HUES6 (cell line): ENCODE data around the gene RPP30.

Experiments
- H3K27ac ChIP-seq: 2 replicates; pipeline ENCODE4 v1.7.0; 2013; ENCODE audit warnings: low read depth, mild to moderate bottlenecking, low read length, inconsistent platforms
- H3K27me3 ChIP-seq: 2 replicates; pipeline ENCODE4 v1.6.1; 2013; ENCODE audit warnings: low read length; ENCODE audit not compliant: control insufficient read depth, insufficient read depth
- H3K36me3 ChIP-seq: 2 replicates; pipeline ENCODE4 v1.6.1; 2013; ENCODE audit warnings: low read length; ENCODE audit not compliant: control insufficient read depth, insufficient read depth
- H3K4me1 ChIP-seq: 2 replicates; pipeline ENCODE4 v1.6.1; 2013; ENCODE audit warnings: low read length; ENCODE audit not compliant: control insufficient read depth, insufficient read depth
- H3K4me3 ChIP-seq: 2 replicates; pipeline ENCODE4 v1.5.1; 2013; ENCODE audit warnings: low read depth, low read length
- H3K9ac ChIP-seq: one replicate; pipeline ENCODE4 v1.6.1; 2013; ENCODE audit warnings: mild to moderate bottlenecking, low read length
- H3K9me3 ChIP-seq: 2 replicates; pipeline ENCODE4 v1.6.1; 2013; ENCODE audit warnings: low read depth, low read length; ENCODE audit not compliant: control insufficient read depth, insufficient read depth

The RPP30 gene

DNA sequence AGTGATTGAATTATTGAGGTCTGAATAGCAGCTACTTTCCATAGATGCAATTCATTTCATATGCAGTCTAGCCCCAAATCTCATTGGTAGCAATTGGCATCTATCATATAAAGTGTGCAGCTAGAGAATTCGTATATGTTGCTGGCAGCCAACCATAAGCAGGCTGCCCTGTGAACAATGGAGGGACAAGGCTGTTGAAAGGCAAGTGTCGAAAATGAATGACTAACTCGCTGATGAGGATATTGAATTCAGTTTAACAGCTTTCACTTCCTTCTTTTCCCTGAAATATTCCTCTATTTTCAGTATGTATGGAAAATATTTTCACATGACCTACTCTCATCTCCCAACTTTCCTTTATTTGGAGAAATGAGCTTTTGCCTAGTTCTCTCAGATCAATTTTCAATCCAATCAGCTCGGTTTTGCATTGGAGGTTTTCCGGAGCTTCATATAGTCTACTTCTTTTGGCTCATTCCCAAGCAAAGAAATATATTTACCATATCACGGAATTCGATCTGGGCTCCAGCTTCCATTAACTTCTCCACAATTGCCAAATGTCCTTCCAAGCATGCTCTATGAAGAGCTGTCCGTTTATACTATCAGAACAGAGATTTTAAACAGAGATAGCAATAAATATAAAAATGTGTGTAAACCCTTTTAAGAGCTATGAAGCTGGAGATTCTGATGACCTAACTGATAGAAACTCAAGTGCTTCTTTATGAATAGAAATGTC is 45.6 kb downstream of the RPP30 start:
- Histone ChIP-seq H3K9me3 (no peaks in the 10 kb centered on the region), H3K36me3 (peaks cover 8% of the 10 kb centered on the region; the same call in 1 of the 2 replicates), H3K9ac (no peak overlapping the region), H3K4me3 (peak overlapping the region; percentile 0; the same call in 1 of the 2 replicates), H3K27ac (no peak overlapping the region), H3K4me1 (peaks cover 30% of the 10 kb centered on the region), H3K27me3 (peaks cover 99% of the 10 kb centered on the region)

DNA sequence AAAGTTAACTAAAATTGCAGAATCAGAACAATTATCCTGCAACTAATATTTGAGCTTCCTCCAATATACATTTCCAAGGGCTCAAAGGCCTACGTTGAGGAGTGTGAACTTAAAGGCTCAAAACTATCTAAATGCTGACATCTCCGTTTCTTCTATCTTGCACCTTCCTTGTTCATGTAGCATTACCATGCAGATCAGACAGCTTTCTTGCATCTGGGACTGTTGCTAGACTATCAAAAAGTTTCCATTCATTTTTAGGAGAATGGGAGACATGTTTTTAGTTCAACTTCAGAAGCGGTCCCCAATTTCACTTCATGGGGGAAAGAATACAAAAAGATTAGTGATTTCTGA is 46.2 kb downstream of the RPP30 start:
- no peaks in the 10 kb centered on the region for H3K9me3 ChIP-seq
- H3K4me3 ChIP-seq, result peak overlapping the region; percentile 0; the same call in 1 of the 2 replicates
- H3K36me3 ChIP-seq, result peaks cover 8% of the 10 kb centered on the region; the same call in 1 of the 2 replicates
- H3K27ac ChIP-seq, result no peak overlapping the region
- H3K9ac ChIP-seq, result no peak overlapping the region
- H3K4me1 ChIP-seq, result peaks cover 27% of the 10 kb centered on the region
- H3K27me3 ChIP-seq, result peaks cover 99% of the 10 kb centered on the region

DNA sequence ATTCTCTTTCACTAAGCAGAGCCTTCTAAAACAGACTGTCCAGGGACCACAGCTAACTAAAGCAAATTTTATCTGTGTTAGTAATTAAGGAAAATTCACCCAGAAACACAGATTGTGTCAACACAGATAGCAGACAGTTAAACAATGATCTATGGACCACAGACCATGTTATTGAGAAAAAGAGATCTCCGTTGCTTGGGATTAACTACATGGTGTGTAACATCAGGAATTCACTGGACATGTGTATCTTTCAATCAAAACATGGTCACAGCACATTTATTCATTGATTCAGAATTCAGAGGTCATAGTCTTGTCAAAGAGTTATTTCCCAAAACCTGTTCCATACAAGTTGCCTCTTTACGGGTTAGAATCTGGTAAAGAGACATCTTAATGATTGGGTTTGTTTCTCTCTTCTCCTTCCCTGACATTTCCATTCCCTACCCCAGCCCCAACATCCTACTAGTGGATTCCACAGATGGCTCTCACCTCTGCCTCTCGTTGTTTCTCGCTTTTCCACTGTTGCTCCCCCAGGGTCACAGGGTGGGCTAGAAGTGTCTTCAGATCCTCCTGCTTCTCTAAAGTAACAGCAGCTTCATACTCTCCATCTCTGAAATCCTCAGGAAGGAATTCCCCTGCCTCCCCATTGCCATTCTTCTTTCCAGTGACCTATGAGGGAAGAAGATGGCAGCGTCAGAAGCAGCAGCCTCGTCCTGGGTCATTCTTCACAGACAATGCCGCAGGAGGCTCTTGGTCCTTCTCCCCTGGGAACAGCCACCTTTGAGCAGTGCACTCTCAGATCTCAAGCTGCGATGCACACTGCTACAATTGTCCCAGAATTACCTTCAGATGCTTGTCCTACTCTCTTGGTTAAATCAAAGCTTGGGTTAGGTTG is 48.2 kb downstream of the RPP30 start:
- Histone ChIP-seq H3K27me3 (peaks cover 99% of the 10 kb centered on the region), H3K4me1 (peaks cover 31% of the 10 kb centered on the region), H3K4me3 (peak overlapping the region; percentile 48; the same call in 1 of the 2 replicates), H3K27ac (no peak overlapping the region), H3K9me3 (no peaks in the 10 kb centered on the region), H3K36me3 (peaks cover 8% of the 10 kb centered on the region; the same call in 1 of the 2 replicates), H3K9ac (peak overlapping the region; percentile 74)

DNA sequence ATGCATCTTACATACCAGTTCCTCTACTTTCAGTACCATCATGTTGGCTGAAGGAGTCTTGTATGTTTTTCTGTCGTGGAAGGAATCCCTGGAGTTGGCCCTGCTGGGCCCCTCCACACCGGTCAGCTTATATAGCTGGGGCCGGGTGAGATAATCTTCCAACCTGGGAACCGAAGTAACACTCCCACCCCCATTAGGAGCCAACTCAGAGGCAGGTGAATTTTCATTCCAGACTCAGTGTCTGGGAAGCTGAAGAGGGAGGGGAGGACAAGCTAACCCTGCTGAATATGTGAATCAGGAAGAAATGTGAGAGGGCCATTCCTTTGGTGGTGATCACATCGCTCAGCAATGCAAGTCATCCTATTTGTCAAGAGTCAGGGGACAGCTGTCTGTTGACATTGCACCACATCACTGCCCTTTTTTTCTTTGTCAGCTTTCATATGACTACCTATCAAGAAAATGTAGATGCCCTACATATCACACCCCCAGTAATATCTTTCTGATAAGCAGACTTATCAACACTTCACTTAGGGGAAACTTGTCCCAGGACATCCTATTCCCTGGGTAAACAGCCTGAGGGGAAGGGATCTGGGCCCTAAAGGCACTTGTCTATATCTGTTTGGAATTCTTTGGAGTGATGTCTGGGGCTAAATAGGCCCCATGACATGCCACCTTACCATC is 49.4 kb downstream of the RPP30 start, which contains the start of gene ANKRD1:
ANKRD1 (minus strand) TSS at position 102 of the 681 bp plus-strand sequence; CDS start at position 42, 60 bp downstream.
- H3K4me1 ChIP-seq, result peaks cover 36% of the 10 kb centered on the region
- H3K27me3 ChIP-seq, result peaks cover 98% of the 10 kb centered on the region
- H3K27ac ChIP-seq, result no peak within 1 kb of the TSS; the same call in 1 of the 2 replicates
- no peaks in the 10 kb centered on the region for H3K9me3 ChIP-seq
- H3K4me3 ChIP-seq, result peak within 1 kb of the TSS; percentile 48; the same call in 1 of the 2 replicates
- peak within 1 kb of the TSS; percentile 74 for H3K9ac ChIP-seq
- H3K36me3 ChIP-seq, result no peaks in the 10 kb centered on the region; the same call in 1 of the 2 replicates

DNA sequence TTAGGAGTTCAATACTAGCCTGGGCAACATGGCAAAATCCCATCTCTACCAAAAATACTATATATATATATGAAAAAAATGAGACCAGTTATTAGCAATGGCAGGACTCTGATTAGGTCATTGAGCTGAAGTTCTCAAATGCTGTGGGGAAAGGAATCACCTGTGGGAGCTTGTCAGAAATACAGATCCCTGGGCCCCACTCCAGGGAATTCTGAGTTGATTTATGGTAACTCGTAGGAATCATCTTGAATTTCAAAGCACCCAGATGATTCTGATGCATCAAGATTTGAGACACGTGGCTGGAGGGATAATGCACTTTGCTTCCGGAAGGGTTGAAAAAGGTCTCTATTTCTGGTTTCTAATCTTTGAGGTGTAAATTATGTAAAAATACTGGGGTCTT is 50.1 kb downstream of the RPP30 start:
- Histone ChIP-seq H3K4me3 (no peak overlapping the region), H3K27ac (no peak overlapping the region), H3K27me3 (peaks cover 98% of the 10 kb centered on the region)

DNA sequence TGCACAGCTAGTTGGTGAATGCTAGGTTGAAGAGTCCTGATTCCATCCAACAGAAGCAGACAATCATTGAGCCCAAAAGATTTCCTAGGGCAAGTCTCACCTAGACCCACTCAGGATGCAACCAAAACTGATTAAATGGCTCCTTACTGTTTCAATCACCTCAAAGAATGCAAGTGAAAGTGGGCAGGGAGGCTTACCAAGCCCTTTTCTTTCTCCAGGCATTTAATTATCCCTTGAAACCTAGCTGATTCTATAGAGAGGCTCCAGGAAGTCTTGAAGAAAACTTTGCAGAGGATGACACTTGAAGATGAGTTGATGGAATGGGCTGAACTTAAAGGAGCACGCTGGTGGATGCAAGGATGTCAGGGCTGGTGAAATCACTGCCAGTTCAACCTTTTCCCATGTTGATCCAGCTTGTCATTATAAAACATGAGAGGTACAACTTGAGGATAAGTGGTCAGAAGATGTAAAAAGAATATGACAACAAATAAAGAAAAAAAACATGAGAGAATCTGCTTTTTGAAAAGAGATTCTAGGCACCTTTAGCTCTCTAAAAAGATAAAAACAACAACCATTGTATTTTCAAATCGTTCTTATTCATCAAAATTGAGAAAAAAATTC is 51.4 kb downstream of the RPP30 start:
- H3K9me3 ChIP-seq, result no peaks in the 10 kb centered on the region
- H3K27ac ChIP-seq, result no peak overlapping the region
- H3K27me3 ChIP-seq, result peaks cover 98% of the 10 kb centered on the region
- H3K36me3 ChIP-seq, result no peaks in the 10 kb centered on the region; the same call in 1 of the 2 replicates
- H3K4me3 ChIP-seq, result no peak overlapping the region
- peaks cover 39% of the 10 kb centered on the region for H3K4me1 ChIP-seq
- no peak overlapping the region for H3K9ac ChIP-seq

More for the DNA sequence above, 50.1 kb downstream of the RPP30 start:
- H3K36me3 ChIP-seq, result no peaks in the 10 kb centered on the region; the same call in 1 of the 2 replicates
- no peaks in the 10 kb centered on the region for H3K9me3 ChIP-seq
- no peak overlapping the region for H3K9ac ChIP-seq
- peaks cover 39% of the 10 kb centered on the region for H3K4me1 ChIP-seq

DNA sequence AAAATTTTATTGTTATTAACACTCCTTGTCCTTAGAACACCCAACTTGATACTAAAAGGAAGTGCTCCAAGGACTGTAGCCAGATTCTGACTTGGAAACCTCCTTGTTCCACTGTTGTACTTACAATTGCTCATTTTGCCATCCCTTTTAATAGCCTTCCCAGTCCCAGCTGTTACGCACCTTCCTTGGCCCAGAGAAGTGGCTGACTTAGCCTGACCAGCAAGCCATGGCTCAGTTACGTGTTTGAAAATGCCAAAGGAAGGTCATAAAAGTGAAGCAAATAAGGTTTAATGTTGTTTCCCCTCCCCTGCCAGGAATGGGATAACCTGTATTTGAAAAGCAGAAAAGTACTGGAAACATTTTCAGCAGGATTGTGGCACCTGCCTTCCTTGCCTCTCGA is 52.8 kb downstream of the RPP30 start:
- peaks cover 98% of the 10 kb centered on the region for H3K27me3 ChIP-seq
- no peaks in the 10 kb centered on the region for H3K9me3 ChIP-seq
- no peak overlapping the region for H3K27ac ChIP-seq
- no peak overlapping the region for H3K4me3 ChIP-seq
- no peak overlapping the region for H3K9ac ChIP-seq
- H3K36me3 ChIP-seq, result no peaks in the 10 kb centered on the region; the same call in 1 of the 2 replicates
- peaks cover 47% of the 10 kb centered on the region for H3K4me1 ChIP-seq

DNA sequence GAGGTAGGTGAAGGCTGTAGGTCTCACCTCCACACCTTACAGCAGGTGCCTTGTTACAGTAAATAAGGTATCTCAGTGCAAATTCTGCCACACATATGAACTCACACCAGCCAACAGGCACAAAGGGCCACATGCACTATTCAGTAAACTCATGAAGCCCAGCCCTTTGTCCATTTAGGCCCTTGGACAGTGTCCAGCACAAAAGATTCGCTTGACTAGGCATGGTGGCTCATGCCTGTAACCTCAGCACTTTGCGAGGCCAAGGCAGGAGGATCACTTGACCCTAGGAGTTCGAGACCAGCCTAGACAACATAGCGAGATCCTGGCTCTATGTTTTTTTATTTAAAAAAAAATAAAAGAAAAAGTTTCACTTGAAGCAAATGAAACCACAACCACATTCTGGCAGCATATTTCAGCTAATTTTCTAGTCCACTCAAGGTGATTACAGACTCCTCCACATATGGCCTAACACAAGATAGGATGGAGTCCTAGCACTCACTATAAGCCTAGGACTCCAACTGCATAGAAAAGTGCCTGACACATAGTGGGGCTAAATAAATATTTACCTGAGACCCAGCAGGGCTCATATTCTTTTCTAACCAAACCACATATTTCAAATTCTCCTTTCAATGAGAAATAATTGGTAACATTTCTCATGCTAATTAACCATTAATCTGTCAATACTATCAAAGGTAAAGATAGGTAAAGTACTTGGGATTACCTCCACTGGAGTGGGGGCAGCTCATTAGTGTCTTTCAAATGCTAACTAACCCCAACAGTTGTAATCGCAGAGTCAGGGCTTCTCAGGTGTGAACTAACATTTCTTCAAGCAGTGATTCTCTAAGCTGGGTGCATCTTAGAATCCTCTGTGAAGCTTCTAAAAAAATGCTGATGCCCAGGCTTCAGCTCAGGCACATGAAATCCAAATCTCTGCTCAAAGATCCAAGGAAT is 53.6 kb downstream of the RPP30 start:
- Histone ChIP-seq H3K4me1 (peaks cover 47% of the 10 kb centered on the region), H3K36me3 (no peaks in the 10 kb centered on the region), H3K27ac (no peak overlapping the region), H3K27me3 (peaks cover 98% of the 10 kb centered on the region), H3K4me3 (no peak overlapping the region), H3K9me3 (no peaks in the 10 kb centered on the region), H3K9ac (no peak overlapping the region)

DNA sequence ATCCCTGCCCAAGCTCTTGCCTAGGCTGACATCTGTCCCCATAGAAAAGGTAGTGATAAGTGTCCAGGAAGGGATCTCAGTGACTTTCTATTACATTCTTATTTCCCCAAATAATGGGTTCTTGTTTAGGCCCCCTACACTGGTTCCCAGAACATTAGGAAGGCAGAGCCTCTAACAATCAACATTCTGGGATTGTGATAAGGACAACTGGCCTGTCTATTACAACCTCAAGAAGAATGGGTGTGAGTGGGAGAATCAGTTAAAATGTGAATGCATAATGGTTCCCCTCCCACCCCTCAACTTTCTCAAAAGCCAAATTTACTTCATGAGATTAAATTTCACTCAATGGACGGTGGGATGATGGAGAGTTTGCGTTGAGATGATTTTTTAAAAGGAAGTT is 55.5 kb downstream of the RPP30 start:
- H3K4me1 ChIP-seq, result peaks cover 49% of the 10 kb centered on the region
- H3K9ac ChIP-seq, result no peak overlapping the region
- peaks cover 98% of the 10 kb centered on the region for H3K27me3 ChIP-seq
- no peak overlapping the region for H3K27ac ChIP-seq
- H3K36me3 ChIP-seq, result no peaks in the 10 kb centered on the region
- H3K4me3 ChIP-seq, result no peak overlapping the region
- no peaks in the 10 kb centered on the region for H3K9me3 ChIP-seq
